DMS 273 (cell line): ENCODE results near the gene TNPO3.

Source experiments
- DNase-seq: peaks from one replicate; lab custom pipeline; 2025; ENCODE audit not compliant: unreplicated experiment; lab: John Stamatoyannopoulos, UW

The TNPO3 gene

GRCh38 chr7:128940494-128941322 lies 114.2 kb downstream of the TNPO3 start:
- no peak for DNase-seq

- DNase-seq, result no peak
Measured at GRCh38 chr7:128939861-128940410, 115.0 kb downstream of the TNPO3 start.

GRCh38 chr7:128939075-128939860 lies 115.6 kb downstream of the TNPO3 start:
- no peak for DNase-seq

GRCh38 chr7:128938544-128939074 lies 116.3 kb downstream of the TNPO3 start:
- no peak for DNase-seq

- peak; percentile 69 for DNase-seq
Measured at GRCh38 chr7:128937647-128938543, 117.0 kb downstream of the TNPO3 start, which contains the start of gene IRF5. Gene IRF5, plus strand, starts transcription at chr7:128937927. Its CDS starts 4,155 bp downstream, at chr7:128942082.

GRCh38 chr7:128937271-128937646 lies 117.7 kb downstream of the TNPO3 start:
- DNase-seq, result no peak

GRCh38 chr7:128936798-128937197 lies 118.1 kb downstream of the TNPO3 start:
- no peak for DNase-seq

GRCh38 chr7:128935342-128935730 lies 119.6 kb downstream of the TNPO3 start:
- no peak for DNase-seq

- DNase-seq, result no peak
Measured at GRCh38 chr7:128934361-128935341, 120.3 kb downstream of the TNPO3 start.

GRCh38 chr7:128933180-128933891 lies 121.6 kb downstream of the TNPO3 start:
- DNase-seq, result no peak

GRCh38 chr7:128932862-128933179 lies 122.1 kb downstream of the TNPO3 start:
- no peak for DNase-seq

- DNase-seq, result no peak
Measured at GRCh38 chr7:128931965-128932861, 122.7 kb downstream of the TNPO3 start.

GRCh38 chr7:128931190-128931798 lies 123.6 kb downstream of the TNPO3 start:
- no peak for DNase-seq

GRCh38 chr7:128928882-128929788 lies 125.8 kb downstream of the TNPO3 start:
- no peak for DNase-seq

- no peak for DNase-seq
Measured at GRCh38 chr7:128928159-128928813, 126.6 kb downstream of the TNPO3 start.
